ENCODE results near the gene TEKT1.

DNA sequence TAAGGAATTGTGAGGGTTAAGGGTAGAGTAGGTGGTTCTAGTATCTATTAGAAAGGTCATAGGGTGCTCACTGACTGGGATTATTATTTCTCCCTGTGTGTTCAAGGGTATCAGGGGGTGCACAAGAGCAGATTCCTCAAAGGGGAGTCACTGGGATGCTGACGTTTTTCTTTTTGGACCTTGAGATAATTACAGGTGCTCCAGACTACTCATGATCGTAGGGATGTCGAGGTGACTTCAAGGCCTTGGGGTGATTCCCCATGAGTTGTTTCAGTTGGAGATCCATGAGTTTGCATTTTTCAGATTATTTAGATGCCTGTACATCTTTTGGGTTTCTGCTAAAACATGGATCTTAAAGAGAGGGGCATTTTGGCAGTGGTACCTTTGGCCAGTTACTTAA is 41.4 kb upstream of the TEKT1 start:
- TF ChIP-seq, protein P1, sequence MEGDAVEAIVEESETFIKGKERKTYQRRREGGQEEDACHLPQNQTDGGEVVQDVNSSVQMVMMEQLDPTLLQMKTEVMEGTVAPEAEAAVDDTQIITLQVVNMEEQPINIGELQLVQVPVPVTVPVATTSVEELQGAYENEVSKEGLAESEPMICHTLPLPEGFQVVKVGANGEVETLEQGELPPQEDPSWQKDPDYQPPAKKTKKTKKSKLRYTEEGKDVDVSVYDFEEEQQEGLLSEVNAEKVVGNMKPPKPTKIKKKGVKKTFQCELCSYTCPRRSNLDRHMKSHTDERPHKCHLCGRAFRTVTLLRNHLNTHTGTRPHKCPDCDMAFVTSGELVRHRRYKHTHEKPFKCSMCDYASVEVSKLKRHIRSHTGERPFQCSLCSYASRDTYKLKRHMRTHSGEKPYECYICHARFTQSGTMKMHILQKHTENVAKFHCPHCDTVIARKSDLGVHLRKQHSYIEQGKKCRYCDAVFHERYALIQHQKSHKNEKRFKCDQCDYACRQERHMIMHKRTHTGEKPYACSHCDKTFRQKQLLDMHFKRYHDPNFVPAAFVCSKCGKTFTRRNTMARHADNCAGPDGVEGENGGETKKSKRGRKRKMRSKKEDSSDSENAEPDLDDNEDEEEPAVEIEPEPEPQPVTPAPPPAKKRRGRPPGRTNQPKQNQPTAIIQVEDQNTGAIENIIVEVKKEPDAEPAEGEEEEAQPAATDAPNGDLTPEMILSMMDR (conservative IDR thresholded peaks at IDR 0.05; ENCODE audit: low read length) = no peak
- no peak for TF ChIP-seq EZH2phosphoT487 (IDR thresholded peaks at IDR 0.05; ENCODE audit: borderline replicate concordance, low read depth, low read length)

Measured in OCI-LY7 (cell line).